Adrenal gland (tissue), 5 donors: ENCODE results near the gene ARHGAP10.

Experiments
- CTCF ChIP-seq, 6 experiments: fragments of 450-650 bp in 4 of 6; fragments of 200-600 bp in 2 of 6; sonication (generic) in 1 of 6; IDR thresholded peaks; 1 replicate in 5 of 6; 2 replicates in 1 of 6; pipeline versions ENCODE4 v1.5.1 to v1.8.0; 2016 to 2021; ENCODE audit warnings: antibody characterized with exemption in 6 of 6, mild to moderate bottlenecking in 2 of 6, moderate library complexity in 1 of 6
- POLR2A ChIP-seq, 2 donors: fragments of 450-650 bp; IDR thresholded peaks; one replicate each; pipeline ENCODE4 v1.6.1; 2017; ENCODE audit warnings: antibody characterized with exemption in 2 of 2, mild to moderate bottlenecking in 2 of 2, moderate library complexity in 1 of 2
- donor health status: DM: no; HTN: no; CAD: no.

GRCh38 chr4:147805946-147806345, 74.1 kb downstream of the ARHGAP10 start:
- no peak for TF ChIP-seq CTCF (IDR thresholded peaks at IDR 0.05)
- TF ChIP-seq POLR2A (IDR thresholded peaks at IDR 0.05): no peak
